Effector memory CD8-positive, alpha-beta T cell (primary cell): ENCODE measurements around the gene TRIM28.

ENCODE experiments used
- ATAC-seq: fragments of 150-1000 bp; cut with Tn5 transposase; replicated peaks from 2 replicates; pipeline ENCODE4 v1.10.0; 2021; ENCODE audit warnings: mild to moderate bottlenecking, moderate library complexity
- DNase-seq, 3 experiments: peaks; one replicate each; pipeline ENCODE4 v3.0.0; 2021
- H3K27ac Mint-ChIP-seq, 2 donors: one replicate each; pipeline ENCODE4 v1.8.0; 2022; ENCODE audit warnings: mild to moderate bottlenecking in 2 of 2, mixed read lengths in 2 of 2, moderate library complexity in 2 of 2
- H3K27me3 Mint-ChIP-seq, 2 donors: one replicate each; pipeline ENCODE4 v1.8.0; 2022; ENCODE audit warnings: mixed read lengths in 2 of 2
- H3K36me3 Mint-ChIP-seq: one replicate; pipeline ENCODE4 v1.8.0; 2022; ENCODE audit warnings: mild to moderate bottlenecking, moderate library complexity, mixed read lengths; ENCODE audit not compliant: insufficient read depth
- H3K4me1 Mint-ChIP-seq, 2 donors: one replicate each; pipeline ENCODE4 v1.8.0; 2022; ENCODE audit warnings: low read depth in 2 of 2, mixed read lengths in 2 of 2
- H3K4me3 Mint-ChIP-seq, 2 donors: one replicate each; pipeline ENCODE4 v1.8.0; 2022; ENCODE audit warnings: mild to moderate bottlenecking in 2 of 2, mixed read lengths in 2 of 2, moderate library complexity in 2 of 2
- H3K9me3 Mint-ChIP-seq, 2 donors: one replicate each; pipeline ENCODE4 v1.8.0; 2022; ENCODE audit warnings: mixed read lengths in 2 of 2

Gene TRIM28

GRCh38 chr19:58556622-58557220 is 12.9 kb downstream of the TRIM28 start:
- H3K4me1 Mint-ChIP-seq = peaks cover 55 to 61% of the 10 kb centered on the region in 2 donors
- ATAC-seq (no peak), DNase-seq (no peak)
- peak overlapping the region; percentile 96 to 99 for H3K4me3 Mint-ChIP-seq
- H3K27me3 Mint-ChIP-seq = no peaks in the 10 kb centered on the region
- H3K9me3 Mint-ChIP-seq = no peaks in the 10 kb centered on the region
- H3K36me3 Mint-ChIP-seq = peaks cover 77% of the 10 kb centered on the region
- H3K27ac Mint-ChIP-seq = peak overlapping the region; percentile 95 to 99

- no peak for ATAC-seq
- no peak for DNase-seq
- H3K36me3 Mint-ChIP-seq = peaks cover 76% of the 10 kb centered on the region
Measured at GRCh38 chr19:58557221-58558065, 13.6 kb downstream of the TRIM28 start.

GRCh38 chr19:58558066-58558622 is 14.3 kb downstream of the TRIM28 start, which contains the start of gene UBE2M:
Gene UBE2M (minus strand): TSS chr19:58558611. CDS start chr19:58558381, 230 bp downstream.
- peak within 1 kb of the TSS; percentile 96 to 99 for H3K4me3 Mint-ChIP-seq
- peak within 1 kb of the TSS; percentile 95 to 99 for H3K27ac Mint-ChIP-seq
- no peaks in the 10 kb centered on the region for H3K9me3 Mint-ChIP-seq
- H3K27me3 Mint-ChIP-seq = no peaks in the 10 kb centered on the region
- peaks cover 48 to 63% of the 10 kb centered on the region in 2 donors for H3K4me1 Mint-ChIP-seq
- DNase-seq = peak in 2 of 3 experiments; percentile 44 to 54
- ATAC-seq = peak; percentile 19
- H3K36me3 Mint-ChIP-seq = peaks cover 69% of the 10 kb centered on the region

More at GRCh38 chr19:58557221-58558065, 13.6 kb downstream of the TRIM28 start:
- Mint-ChIP-seq H3K27ac (peak overlapping the region; percentile 95 to 99), H3K4me1 (peaks cover 54 to 65% of the 10 kb centered on the region in 2 donors), H3K9me3 (no peaks in the 10 kb centered on the region), H3K4me3 (peak overlapping the region; percentile 96 to 99), H3K27me3 (no peaks in the 10 kb centered on the region)

- Mint-ChIP-seq H3K9me3 (no peaks in the 10 kb centered on the region), H3K36me3 (peaks cover 64% of the 10 kb centered on the region), H3K27me3 (no peaks in the 10 kb centered on the region), H3K4me3 (peak overlapping the region; percentile 96 to 99), H3K27ac (peak overlapping the region; percentile 95 to 99), H3K4me1 (peaks cover 50 to 64% of the 10 kb centered on the region in 2 donors)
- peak; percentile 65 for ATAC-seq
- peak; percentile 100 for DNase-seq
Measured at GRCh38 chr19:58558623-58559274, 14.9 kb downstream of the TRIM28 start.

- peaks cover 59% of the 10 kb centered on the region for H3K36me3 Mint-ChIP-seq
- peaks cover 48 to 58% of the 10 kb centered on the region in 2 donors for H3K4me1 Mint-ChIP-seq
- H3K27me3 Mint-ChIP-seq = no peaks in the 10 kb centered on the region
- peak overlapping the region; percentile 95 to 99 for H3K27ac Mint-ChIP-seq
- peak in 2 of 3 experiments; percentile 33 to 38 for DNase-seq
- ATAC-seq = no peak
- peak overlapping the region; percentile 96 to 99 for H3K4me3 Mint-ChIP-seq
- no peaks in the 10 kb centered on the region for H3K9me3 Mint-ChIP-seq
Measured at GRCh38 chr19:58559275-58560006, 15.6 kb downstream of the TRIM28 start.

- H3K27ac Mint-ChIP-seq = peak overlapping the region; percentile 95 to 99
- no peak for DNase-seq
- H3K27me3 Mint-ChIP-seq = no peaks in the 10 kb centered on the region
- peaks cover 43 to 53% of the 10 kb centered on the region in 2 donors for H3K4me1 Mint-ChIP-seq
- no peaks in the 10 kb centered on the region for H3K9me3 Mint-ChIP-seq
- no peak for ATAC-seq
- H3K4me3 Mint-ChIP-seq = peak overlapping the region; percentile 96 to 99
- peaks cover 53% of the 10 kb centered on the region for H3K36me3 Mint-ChIP-seq
Measured at GRCh38 chr19:58560007-58560887, 16.4 kb downstream of the TRIM28 start.

GRCh38 chr19:58560921-58561320 is 17.1 kb downstream of the TRIM28 start:
- DNase-seq (no peak), ATAC-seq (no peak)
- Mint-ChIP-seq H3K4me1 (peaks cover 41 to 49% of the 10 kb centered on the region in 2 donors), H3K4me3 (peak overlapping the region; percentile 80 to 99), H3K36me3 (peaks cover 47% of the 10 kb centered on the region), H3K27me3 (no peaks in the 10 kb centered on the region), H3K9me3 (no peaks in the 10 kb centered on the region), H3K27ac (peak overlapping the region in 1 of 2 donors; percentile 38)

GRCh38 chr19:58561373-58562121 is 17.7 kb downstream of the TRIM28 start:
- H3K4me1 Mint-ChIP-seq = peaks cover 36 to 43% of the 10 kb centered on the region in 2 donors
- H3K36me3 Mint-ChIP-seq = peaks cover 43% of the 10 kb centered on the region
- no peaks in the 10 kb centered on the region for H3K27me3 Mint-ChIP-seq
- H3K4me3 Mint-ChIP-seq = peak overlapping the region; percentile 80 to 99
- no peaks in the 10 kb centered on the region for H3K9me3 Mint-ChIP-seq
- DNase-seq (no peak), ATAC-seq (no peak)
- peak overlapping the region in 1 of 2 donors; percentile 86 for H3K27ac Mint-ChIP-seq

GRCh38 chr19:58562122-58563033 is 18.5 kb downstream of the TRIM28 start:
- H3K9me3 Mint-ChIP-seq = no peaks in the 10 kb centered on the region
- no peaks in the 10 kb centered on the region for H3K27me3 Mint-ChIP-seq
- no peak for DNase-seq
- ATAC-seq = no peak
- peak overlapping the region; percentile 41 to 86 for H3K27ac Mint-ChIP-seq
- H3K36me3 Mint-ChIP-seq = peaks cover 35% of the 10 kb centered on the region
- peak overlapping the region; percentile 80 to 99 for H3K4me3 Mint-ChIP-seq
- H3K4me1 Mint-ChIP-seq = peaks cover 29 to 35% of the 10 kb centered on the region in 2 donors

GRCh38 chr19:58563034-58563573 is 19.2 kb downstream of the TRIM28 start:
- no peak for DNase-seq
- H3K27me3 Mint-ChIP-seq = no peaks in the 10 kb centered on the region
- H3K9me3 Mint-ChIP-seq = no peaks in the 10 kb centered on the region
- H3K4me3 Mint-ChIP-seq = peak overlapping the region; percentile 80 to 99
- H3K27ac Mint-ChIP-seq = peak overlapping the region; percentile 41 to 49
- H3K4me1 Mint-ChIP-seq = peaks cover 21 to 28% of the 10 kb centered on the region in 2 donors
- H3K36me3 Mint-ChIP-seq = peaks cover 28% of the 10 kb centered on the region
- ATAC-seq = no peak
